HepG2 (cell line): ENCODE measurements around the gene TBL2. TPM values are rescaled to one million over a fixed set of nuclear protein-coding genes. Genes with fewer than 3 reads are reported as not detected.

Source experiments
- BRCA1 ChIP-seq: sonication (generic); formaldehyde crosslinking; IDR thresholded peaks from 2 replicates; pipeline ENCODE4 v1.4.0; 2020; ENCODE audit warnings: missing genetic modification reagents
- CBX1 ChIP-seq: IDR thresholded peaks from one replicate; pipeline ENCODE4 v1.6.1; 2016; ENCODE audit warnings: antibody characterized with exemption, low read depth
- FIP1L1 ChIP-seq: fragments of 200-400 bp; formaldehyde crosslinking; IDR thresholded peaks from 2 replicates; pipeline ENCODE4 v1.6.1; 2018; ENCODE audit warnings: low read depth, mild to moderate bottlenecking, low read length, moderate library complexity, borderline replicate concordance; ENCODE audit not compliant: insufficient read depth
- HNRNPK ChIP-seq: fragments of 200-400 bp; formaldehyde crosslinking; IDR thresholded peaks from 2 replicates; pipeline ENCODE4 v1.6.1; 2018; ENCODE audit warnings: low read length, low read depth, moderate library complexity, mild to moderate bottlenecking; ENCODE audit not compliant: poor library complexity, severe bottlenecking
- HOXA3 ChIP-seq: sonication (generic); formaldehyde crosslinking; IDR thresholded peaks from 2 replicates; pipeline ENCODE4 v1.5.0; 2020; ENCODE audit warnings: missing genetic modification reagents
- KDM3A ChIP-seq: IDR thresholded peaks from 2 replicates; pipeline ENCODE4 v1.6.1; 2018; ENCODE audit warnings: low read depth, missing compliant biosample characterization
- PHF8 ChIP-seq: sonication (generic); formaldehyde crosslinking; IDR thresholded peaks from 2 replicates; pipeline ENCODE4 v1.5.0; 2020; ENCODE audit warnings: missing genetic modification reagents
- ZKSCAN8 ChIP-seq: IDR thresholded peaks from 2 replicates; pipeline ENCODE4 v1.6.1; 2016; ENCODE audit warnings: borderline replicate concordance, missing genetic modification reagents, missing compliant biosample characterization
- ZNF484 ChIP-seq: sonication (generic); formaldehyde crosslinking; IDR thresholded peaks from 2 replicates; pipeline ENCODE4 v1.5.1; 2020; ENCODE audit warnings: mild to moderate bottlenecking, low read depth, missing genetic modification reagents, borderline replicate concordance
- ZNF550 ChIP-seq: sonication (generic); formaldehyde crosslinking; IDR thresholded peaks from 2 replicates; pipeline ENCODE4 v1.4.0; 2020; ENCODE audit warnings: mild to moderate bottlenecking, missing genetic modification reagents, borderline replicate concordance
- ZSCAN9 ChIP-seq: IDR thresholded peaks from 2 replicates; pipeline ENCODE4 v1.6.1; 2016; ENCODE audit warnings: borderline replicate concordance
- polyA plus RNA-seq, 8 experiments: library from polyadenylated mRNA; depleted of rRNA in 3 of 8; stranded (reverse) in 7 of 8; unstranded in 1 of 8; fragments of >200 nt; fragmentation: Illumina TruSeq in 4 of 8; extraction: Trizol in 4 of 8; gene quantifications; 2 replicates each; pipeline versions ENCODE4 v1.2.1 to v1.2.3, GENCODE V29; 2011 to 2016; ENCODE audit warnings: low read depth in 4 of 8, missing spikeins in 1 of 8, mixed read lengths in 1 of 8; ENCODE audit not compliant: insufficient read depth in 1 of 8
- total RNA-seq, 5 experiments: library from RNA; depleted of rRNA; stranded (reverse); fragments of >200 nt; fragmentation: Illumina TruSeq; extraction: Trizol; gene quantifications; 2 replicates each; pipeline ENCODE4 v1.2.3, GENCODE V29; 2016; ENCODE audit warnings: low read depth in 1 of 5
- TF ChIP-seq, protein P1 (sequence below): sonication (generic); formaldehyde crosslinking; IDR thresholded peaks from 2 replicates; pipeline ENCODE4 v1.8.1; 2023; ENCODE audit warnings: mild to moderate bottlenecking, missing genetic modification reagents
- TF ChIP-seq, protein P2 (sequence below): sonication (generic); formaldehyde crosslinking; IDR thresholded peaks from 2 replicates; pipeline ENCODE4 v1.4.0; 2020; ENCODE audit warnings: missing genetic modification reagents
- TF ChIP-seq, protein P3 (sequence below): sonication (generic); formaldehyde crosslinking; IDR thresholded peaks from 2 replicates; pipeline ENCODE4 v1.9.0; 2021; ENCODE audit warnings: missing genetic modification reagents, mild to moderate bottlenecking, borderline replicate concordance
- TF ChIP-seq, protein P4 (sequence below): sonication (generic); formaldehyde crosslinking; IDR thresholded peaks from 2 replicates; pipeline ENCODE4 v1.5.1; 2020; ENCODE audit warnings: mild to moderate bottlenecking, moderate library complexity, missing genetic modification reagents
- TF ChIP-seq, protein P5 (sequence below): sonication (generic); formaldehyde crosslinking; IDR thresholded peaks from 2 replicates; pipeline ENCODE4 v1.8.1; 2023; ENCODE audit warnings: missing genetic modification reagents, mild to moderate bottlenecking, borderline replicate concordance
- TF ChIP-seq, protein P6 (sequence below): sonication (generic); formaldehyde crosslinking; IDR thresholded peaks from 2 replicates; pipeline ENCODE4 v1.5.0; 2020; ENCODE audit warnings: missing genetic modification reagents
- TF ChIP-seq, protein P7 (sequence below): IDR thresholded peaks from 2 replicates; pipeline ENCODE4 v1.6.1; 2016; ENCODE audit warnings: control low read depth

The TBL2 gene
- total and polyA plus RNA-seq, 2 of the 13 experiments (the other 11 are each of a cell fraction or from before 2014, with no cell fraction given) = 43.4 to 47.2 TPM

DNA sequence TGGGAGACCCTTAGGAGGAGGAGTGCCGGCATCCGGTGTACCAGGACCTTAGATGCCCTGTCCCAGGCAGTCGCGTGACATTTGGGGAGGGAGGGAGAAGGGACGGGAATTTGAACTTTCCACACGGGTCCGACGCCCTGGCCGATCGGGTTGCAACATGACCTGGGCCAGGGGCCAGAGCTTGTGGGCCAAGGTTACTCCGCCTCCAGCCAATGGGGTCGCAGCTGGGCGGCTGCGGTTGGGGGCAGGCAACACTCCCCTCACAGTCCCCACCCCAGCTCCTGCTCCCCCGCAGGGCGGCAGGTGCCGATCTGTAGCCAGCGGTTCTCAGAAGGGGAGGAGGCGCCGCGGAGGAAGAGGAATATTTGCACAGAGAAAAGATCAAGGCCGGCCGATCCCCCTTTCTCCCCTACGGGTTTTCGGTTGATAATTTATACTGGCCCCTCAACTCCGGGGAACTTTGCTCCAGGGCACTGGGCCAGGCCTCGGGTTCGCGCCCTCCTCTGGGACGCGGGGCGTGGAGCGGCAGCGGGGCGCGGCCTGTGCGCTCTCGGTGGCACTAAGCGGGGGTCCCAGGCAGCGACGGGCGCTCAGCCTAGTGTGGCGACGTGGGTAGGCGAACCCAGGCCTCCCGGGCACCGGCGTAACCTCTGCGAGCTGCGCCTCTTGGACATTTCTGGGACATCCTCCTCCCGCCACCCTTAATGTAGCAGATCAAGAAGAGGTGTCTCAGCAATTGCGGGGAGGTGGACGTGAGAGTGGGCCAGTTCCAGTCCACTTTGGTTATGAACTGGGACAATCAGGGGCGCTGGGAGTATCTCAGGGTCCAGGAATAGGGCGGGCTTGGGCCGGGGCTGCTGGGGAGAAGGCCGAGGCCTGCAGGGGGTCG is 44.8 kb upstream of the TBL2 start (continued):
- TF ChIP-seq ZNF484 (CRISPR knock-in tag) (0 out of 2 replicates have a peak, but pooled peaks have one; percentile 19), ZKSCAN8 (CRISPR knock-in tag) (no peak), HNRNPK (peak; percentile 69), CBX1 (peak; percentile 34), PHF8 (peak; percentile 83; the same call in 1 of the 2 replicates), BRCA1 (CRISPR knock-in tag) (no peak), ZNF550 (CRISPR knock-in tag) (no peak; the same call in 1 of the 2 replicates), KDM3A (peak; percentile 76), HOXA3 (CRISPR knock-in tag) (peak; percentile 87), FIP1L1 (no peak), ZSCAN9 (peak; percentile 41; the same call in 1 of the 2 replicates)
- TF ChIP-seq, protein P1, sequence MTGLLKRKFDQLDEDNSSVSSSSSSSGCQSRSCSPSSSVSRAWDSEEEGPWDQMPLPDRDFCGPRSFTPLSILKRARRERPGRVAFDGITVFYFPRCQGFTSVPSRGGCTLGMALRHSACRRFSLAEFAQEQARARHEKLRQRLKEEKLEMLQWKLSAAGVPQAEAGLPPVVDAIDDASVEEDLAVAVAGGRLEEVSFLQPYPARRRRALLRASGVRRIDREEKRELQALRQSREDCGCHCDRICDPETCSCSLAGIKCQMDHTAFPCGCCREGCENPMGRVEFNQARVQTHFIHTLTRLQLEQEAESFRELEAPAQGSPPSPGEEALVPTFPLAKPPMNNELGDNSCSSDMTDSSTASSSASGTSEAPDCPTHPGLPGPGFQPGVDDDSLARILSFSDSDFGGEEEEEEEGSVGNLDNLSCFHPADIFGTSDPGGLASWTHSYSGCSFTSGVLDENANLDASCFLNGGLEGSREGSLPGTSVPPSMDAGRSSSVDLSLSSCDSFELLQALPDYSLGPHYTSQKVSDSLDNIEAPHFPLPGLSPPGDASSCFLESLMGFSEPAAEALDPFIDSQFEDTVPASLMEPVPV (CRISPR knock-in tag) = no peak; the same call in none of the 2 replicates
- TF ChIP-seq, protein P2, sequence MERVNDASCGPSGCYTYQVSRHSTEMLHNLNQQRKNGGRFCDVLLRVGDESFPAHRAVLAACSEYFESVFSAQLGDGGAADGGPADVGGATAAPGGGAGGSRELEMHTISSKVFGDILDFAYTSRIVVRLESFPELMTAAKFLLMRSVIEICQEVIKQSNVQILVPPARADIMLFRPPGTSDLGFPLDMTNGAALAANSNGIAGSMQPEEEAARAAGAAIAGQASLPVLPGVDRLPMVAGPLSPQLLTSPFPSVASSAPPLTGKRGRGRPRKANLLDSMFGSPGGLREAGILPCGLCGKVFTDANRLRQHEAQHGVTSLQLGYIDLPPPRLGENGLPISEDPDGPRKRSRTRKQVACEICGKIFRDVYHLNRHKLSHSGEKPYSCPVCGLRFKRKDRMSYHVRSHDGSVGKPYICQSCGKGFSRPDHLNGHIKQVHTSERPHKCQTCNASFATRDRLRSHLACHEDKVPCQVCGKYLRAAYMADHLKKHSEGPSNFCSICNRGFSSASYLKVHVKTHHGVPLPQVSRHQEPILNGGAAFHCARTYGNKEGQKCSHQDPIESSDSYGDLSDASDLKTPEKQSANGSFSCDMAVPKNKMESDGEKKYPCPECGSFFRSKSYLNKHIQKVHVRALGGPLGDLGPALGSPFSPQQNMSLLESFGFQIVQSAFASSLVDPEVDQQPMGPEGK (CRISPR knock-in tag) = peak; percentile 99
- TF ChIP-seq, protein P3, sequence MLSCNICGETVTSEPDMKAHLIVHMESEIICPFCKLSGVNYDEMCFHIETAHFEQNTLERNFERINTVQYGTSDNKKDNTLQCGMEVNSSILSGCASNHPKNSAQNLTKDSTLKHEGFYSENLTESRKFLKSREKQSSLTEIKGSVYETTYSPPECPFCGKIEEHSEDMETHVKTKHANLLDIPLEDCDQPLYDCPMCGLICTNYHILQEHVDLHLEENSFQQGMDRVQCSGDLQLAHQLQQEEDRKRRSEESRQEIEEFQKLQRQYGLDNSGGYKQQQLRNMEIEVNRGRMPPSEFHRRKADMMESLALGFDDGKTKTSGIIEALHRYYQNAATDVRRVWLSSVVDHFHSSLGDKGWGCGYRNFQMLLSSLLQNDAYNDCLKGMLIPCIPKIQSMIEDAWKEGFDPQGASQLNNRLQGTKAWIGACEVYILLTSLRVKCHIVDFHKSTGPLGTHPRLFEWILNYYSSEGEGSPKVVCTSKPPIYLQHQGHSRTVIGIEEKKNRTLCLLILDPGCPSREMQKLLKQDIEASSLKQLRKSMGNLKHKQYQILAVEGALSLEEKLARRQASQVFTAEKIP (CRISPR knock-in tag) = no peak
- TF ChIP-seq, protein P4, sequence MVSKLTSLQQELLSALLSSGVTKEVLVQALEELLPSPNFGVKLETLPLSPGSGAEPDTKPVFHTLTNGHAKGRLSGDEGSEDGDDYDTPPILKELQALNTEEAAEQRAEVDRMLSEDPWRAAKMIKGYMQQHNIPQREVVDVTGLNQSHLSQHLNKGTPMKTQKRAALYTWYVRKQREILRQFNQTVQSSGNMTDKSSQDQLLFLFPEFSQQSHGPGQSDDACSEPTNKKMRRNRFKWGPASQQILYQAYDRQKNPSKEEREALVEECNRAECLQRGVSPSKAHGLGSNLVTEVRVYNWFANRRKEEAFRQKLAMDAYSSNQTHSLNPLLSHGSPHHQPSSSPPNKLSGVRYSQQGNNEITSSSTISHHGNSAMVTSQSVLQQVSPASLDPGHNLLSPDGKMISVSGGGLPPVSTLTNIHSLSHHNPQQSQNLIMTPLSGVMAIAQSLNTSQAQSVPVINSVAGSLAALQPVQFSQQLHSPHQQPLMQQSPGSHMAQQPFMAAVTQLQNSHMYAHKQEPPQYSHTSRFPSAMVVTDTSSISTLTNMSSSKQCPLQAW (CRISPR knock-in tag) = no peak
- TF ChIP-seq, protein P5, sequence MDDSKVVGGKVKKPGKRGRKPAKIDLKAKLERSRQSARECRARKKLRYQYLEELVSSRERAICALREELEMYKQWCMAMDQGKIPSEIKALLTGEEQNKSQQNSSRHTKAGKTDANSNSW (CRISPR knock-in tag) = no peak
- TF ChIP-seq, protein P6, sequence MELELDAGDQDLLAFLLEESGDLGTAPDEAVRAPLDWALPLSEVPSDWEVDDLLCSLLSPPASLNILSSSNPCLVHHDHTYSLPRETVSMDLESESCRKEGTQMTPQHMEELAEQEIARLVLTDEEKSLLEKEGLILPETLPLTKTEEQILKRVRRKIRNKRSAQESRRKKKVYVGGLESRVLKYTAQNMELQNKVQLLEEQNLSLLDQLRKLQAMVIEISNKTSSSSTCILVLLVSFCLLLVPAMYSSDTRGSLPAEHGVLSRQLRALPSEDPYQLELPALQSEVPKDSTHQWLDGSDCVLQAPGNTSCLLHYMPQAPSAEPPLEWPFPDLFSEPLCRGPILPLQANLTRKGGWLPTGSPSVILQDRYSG (CRISPR knock-in tag) = no peak
- TF ChIP-seq, protein P7, sequence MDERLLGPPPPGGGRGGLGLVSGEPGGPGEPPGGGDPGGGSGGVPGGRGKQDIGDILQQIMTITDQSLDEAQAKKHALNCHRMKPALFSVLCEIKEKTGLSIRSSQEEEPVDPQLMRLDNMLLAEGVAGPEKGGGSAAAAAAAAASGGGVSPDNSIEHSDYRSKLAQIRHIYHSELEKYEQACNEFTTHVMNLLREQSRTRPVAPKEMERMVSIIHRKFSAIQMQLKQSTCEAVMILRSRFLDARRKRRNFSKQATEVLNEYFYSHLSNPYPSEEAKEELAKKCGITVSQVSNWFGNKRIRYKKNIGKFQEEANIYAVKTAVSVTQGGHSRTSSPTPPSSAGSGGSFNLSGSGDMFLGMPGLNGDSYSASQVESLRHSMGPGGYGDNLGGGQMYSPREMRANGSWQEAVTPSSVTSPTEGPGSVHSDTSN = no peak
